Thoracic aorta (tissue), 2 donors: ENCODE results near the gene TMEM134. TPM values are rescaled to one million over a fixed set of nuclear protein-coding genes. Genes with fewer than 3 reads are reported as not detected.
"Not testable (repeated sequence)": the region's sequence is repeated elsewhere in the genome, so short reads cannot be mapped to it uniquely, and the experiment has no call there.

ENCODE experiments used
- ATAC-seq: fragments of 150-250 bp; one replicate; pipeline ENCODE4 v1.8.0; 2017; ENCODE audit warnings: low read depth; ENCODE audit not compliant: insufficient number of reproducible peaks, low FRiP score
- DNase-seq: peaks from one replicate; pipeline ENCODE4 v3.0.0-alpha.2; 2020; ENCODE audit warnings: low spot score
- H3K27ac ChIP-seq, 2 donors: fragments of 200-600 bp; sonication (generic); 1 replicate in 1 of 2; 2 replicates in 1 of 2; pipeline ENCODE4 v1.5.1; 2016; ENCODE audit warnings: mild to moderate bottlenecking in 2 of 2, moderate library complexity in 2 of 2
- H3K27me3 ChIP-seq: fragments of 200-600 bp; sonication (generic); replicated peaks from 2 replicates; pipeline ENCODE4 v1.6.0; 2016; ENCODE audit warnings: mild to moderate bottlenecking; ENCODE audit not compliant: insufficient read depth
- H3K36me3 ChIP-seq: fragments of 200-600 bp; sonication (generic); one replicate; pipeline ENCODE4 v1.5.1; 2016
- H3K4me1 ChIP-seq, 2 donors: fragments of 200-600 bp; sonication (generic); 1 replicate in 1 of 2; 2 replicates in 1 of 2; pipeline versions ENCODE4 v1.5.1 to v1.6.0; 2016; ENCODE audit warnings: low read depth in 2 of 2, mild to moderate bottlenecking in 1 of 2; ENCODE audit not compliant: control insufficient read depth in 1 of 2
- H3K4me3 ChIP-seq: fragments of 200-600 bp; sonication (generic); 2 replicates; pipeline ENCODE4 v1.5.1; 2016; ENCODE audit warnings: mild to moderate bottlenecking
- H3K9me3 ChIP-seq: fragments of 200-600 bp; sonication (generic); 2 replicates; pipeline ENCODE4 v1.5.1; 2016
- total RNA-seq, 2 donors: library from RNA; depleted of rRNA; stranded (reverse); fragments of >200 nt; gene quantifications; one replicate each; pipeline versions ENCODE4 v1.1.0 to v1.2.3, GENCODE V29; 2016
- TF ChIP-seq, protein P1 (sequence below): fragments of 200-600 bp; sonication (generic); IDR thresholded peaks from one replicate; pipeline ENCODE4 v1.5.1; 2019; ENCODE audit warnings: antibody characterized with exemption

TMEM134 gene
- total RNA-seq, 2 donors from 2014 or later = 66.7 to 67.7 TPM

GRCh38 chr11:67484847-67485311 lies 15.8 kb upstream of the TMEM134 start:
- H3K9me3 ChIP-seq = no peaks in the 10 kb centered on the region
- no peaks in the 10 kb centered on the region for H3K27me3 ChIP-seq
- TF ChIP-seq, protein P1, sequence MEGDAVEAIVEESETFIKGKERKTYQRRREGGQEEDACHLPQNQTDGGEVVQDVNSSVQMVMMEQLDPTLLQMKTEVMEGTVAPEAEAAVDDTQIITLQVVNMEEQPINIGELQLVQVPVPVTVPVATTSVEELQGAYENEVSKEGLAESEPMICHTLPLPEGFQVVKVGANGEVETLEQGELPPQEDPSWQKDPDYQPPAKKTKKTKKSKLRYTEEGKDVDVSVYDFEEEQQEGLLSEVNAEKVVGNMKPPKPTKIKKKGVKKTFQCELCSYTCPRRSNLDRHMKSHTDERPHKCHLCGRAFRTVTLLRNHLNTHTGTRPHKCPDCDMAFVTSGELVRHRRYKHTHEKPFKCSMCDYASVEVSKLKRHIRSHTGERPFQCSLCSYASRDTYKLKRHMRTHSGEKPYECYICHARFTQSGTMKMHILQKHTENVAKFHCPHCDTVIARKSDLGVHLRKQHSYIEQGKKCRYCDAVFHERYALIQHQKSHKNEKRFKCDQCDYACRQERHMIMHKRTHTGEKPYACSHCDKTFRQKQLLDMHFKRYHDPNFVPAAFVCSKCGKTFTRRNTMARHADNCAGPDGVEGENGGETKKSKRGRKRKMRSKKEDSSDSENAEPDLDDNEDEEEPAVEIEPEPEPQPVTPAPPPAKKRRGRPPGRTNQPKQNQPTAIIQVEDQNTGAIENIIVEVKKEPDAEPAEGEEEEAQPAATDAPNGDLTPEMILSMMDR = no peak
- ATAC-seq (no peak), DNase-seq (no peak)
- peaks cover 18 to 27% of the 10 kb centered on the region in 2 donors for H3K4me1 ChIP-seq
- peak overlapping the region; percentile 7 for H3K4me3 ChIP-seq
- no peak overlapping the region for H3K27ac ChIP-seq
- H3K36me3 ChIP-seq = peaks cover 4% of the 10 kb centered on the region

- no peaks in the 10 kb centered on the region for H3K27me3 ChIP-seq
- peaks cover 4% of the 10 kb centered on the region for H3K36me3 ChIP-seq
- ATAC-seq (no peak), DNase-seq (no peak)
- H3K9me3 ChIP-seq = no peaks in the 10 kb centered on the region
- H3K4me1 ChIP-seq = peaks cover 18 to 27% of the 10 kb centered on the region in 2 donors
- H3K27ac ChIP-seq = peak overlapping the region in 1 of 2 donors; percentile 75
- H3K4me3 ChIP-seq = peak overlapping the region; percentile 72
- TF ChIP-seq, protein P1 = no peak
Observed at GRCh38 chr11:67483831-67484665, 15.0 kb upstream of the TMEM134 start.

GRCh38 chr11:67482827-67483798 lies 14.1 kb upstream of the TMEM134 start, which contains the start of gene AIP:
TSS of gene AIP (plus strand) at chr11:67483026. CDS start at chr11:67483159, 133 bp downstream.
- peaks cover 18 to 27% of the 10 kb centered on the region in 2 donors for H3K4me1 ChIP-seq
- ATAC-seq (peak; percentile 98), DNase-seq (peak; percentile 92)
- TF ChIP-seq, protein P1 = no peak
- no peaks in the 10 kb centered on the region for H3K9me3 ChIP-seq
- peak within 1 kb of the TSS; percentile 72 for H3K4me3 ChIP-seq
- no peaks in the 10 kb centered on the region for H3K27me3 ChIP-seq
- peak within 1 kb of the TSS; percentile 75 to 78 for H3K27ac ChIP-seq
- H3K36me3 ChIP-seq = peaks cover 4% of the 10 kb centered on the region

- no peaks in the 10 kb centered on the region for H3K27me3 ChIP-seq
- no peaks in the 10 kb centered on the region for H3K36me3 ChIP-seq
- TF ChIP-seq, protein P1 = no peak
- peak overlapping the region; percentile 72 for H3K4me3 ChIP-seq
- peaks cover 18 to 27% of the 10 kb centered on the region in 2 donors for H3K4me1 ChIP-seq
- no peaks in the 10 kb centered on the region for H3K9me3 ChIP-seq
- DNase-seq (no peak), ATAC-seq (no peak)
- H3K27ac ChIP-seq = peak overlapping the region; percentile 75 to 78
Observed at GRCh38 chr11:67482275-67482826, 13.3 kb upstream of the TMEM134 start.

DNA sequence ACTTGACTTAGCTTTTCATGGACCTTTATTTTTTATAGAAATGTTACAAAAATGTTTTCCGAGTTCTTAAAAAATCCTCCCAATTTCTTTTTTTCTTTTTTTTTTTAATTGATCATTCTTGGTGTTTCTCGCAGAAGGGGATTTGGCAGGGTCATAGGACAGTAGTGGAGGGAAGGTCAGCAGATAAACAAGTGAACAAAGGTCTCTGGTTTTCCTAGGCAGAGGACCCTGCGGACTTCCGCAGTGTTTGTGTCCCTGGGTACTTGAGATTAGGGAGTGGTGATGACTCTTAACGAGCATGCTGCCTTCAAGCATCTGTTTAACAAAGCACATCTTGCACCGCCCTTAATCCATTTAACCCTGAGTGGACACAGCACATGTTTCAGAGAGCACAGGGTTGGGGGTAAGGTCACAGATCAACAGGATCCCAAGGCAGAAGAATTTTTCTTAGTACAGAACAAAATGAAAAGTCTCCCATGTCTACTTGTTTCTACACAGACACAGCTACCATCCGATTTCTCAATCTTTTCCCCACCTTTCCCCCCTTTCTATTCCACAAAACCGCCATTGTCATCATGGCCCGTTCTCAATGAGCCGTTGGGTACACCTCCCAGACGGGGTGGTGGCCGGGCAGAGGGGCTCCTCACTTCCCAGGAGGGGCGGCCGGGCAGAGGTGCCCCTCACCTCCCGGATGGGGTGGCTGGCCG lies 8.4 kb upstream of the TMEM134 start:
- not testable (repeated sequence) for H3K9me3 ChIP-seq, H3K27me3 ChIP-seq, DNase-seq, H3K27ac ChIP-seq, H3K4me1 ChIP-seq, H3K4me3 ChIP-seq, ATAC-seq, H3K36me3 ChIP-seq

- not testable (repeated sequence) for H3K36me3 ChIP-seq, H3K27ac ChIP-seq, H3K9me3 ChIP-seq, H3K4me3 ChIP-seq, H3K27me3 ChIP-seq, DNase-seq, ATAC-seq, H3K4me1 ChIP-seq
Observed at GRCh38 chr11:67476692-67477091, 7.6 kb upstream of the TMEM134 start.
